ENCODE results near the gene PPP6R2.
A peak's percentile ranks its signal among the peaks of the same experiment; 100 is the strongest.
"Not testable (repeated sequence)": the region's sequence is repeated elsewhere in the genome, so short reads cannot be mapped to it uniquely, and the experiment has no call there.

Gene PPP6R2

GRCh38 chr22:50318698-50319411 lies 24.3 kb upstream of the PPP6R2 start:
- no peak for DNase-seq

DNA sequence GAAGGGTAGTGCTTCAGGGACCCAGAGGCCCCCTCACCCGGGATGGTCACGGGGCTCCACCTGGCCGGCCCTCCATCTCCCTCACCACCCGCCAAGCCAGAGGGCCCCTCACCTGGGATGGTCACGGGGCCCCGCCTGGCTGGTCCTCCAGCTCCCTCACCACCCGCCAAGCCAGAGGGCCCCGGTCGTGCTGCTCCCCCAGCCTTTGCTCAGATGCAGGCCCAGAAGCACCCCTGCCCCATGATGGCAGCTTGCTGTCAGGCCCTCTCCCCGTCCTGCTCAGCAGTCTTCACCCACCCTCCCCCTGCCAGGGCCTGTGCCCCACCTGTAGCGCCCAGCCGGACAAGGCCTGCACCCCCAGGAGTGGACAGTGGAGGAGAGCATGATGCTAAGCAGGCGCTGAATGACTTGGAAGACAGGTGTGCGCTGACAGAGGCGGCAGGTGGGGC lies 23.6 kb upstream of the PPP6R2 start:
- no peak for DNase-seq

DNA sequence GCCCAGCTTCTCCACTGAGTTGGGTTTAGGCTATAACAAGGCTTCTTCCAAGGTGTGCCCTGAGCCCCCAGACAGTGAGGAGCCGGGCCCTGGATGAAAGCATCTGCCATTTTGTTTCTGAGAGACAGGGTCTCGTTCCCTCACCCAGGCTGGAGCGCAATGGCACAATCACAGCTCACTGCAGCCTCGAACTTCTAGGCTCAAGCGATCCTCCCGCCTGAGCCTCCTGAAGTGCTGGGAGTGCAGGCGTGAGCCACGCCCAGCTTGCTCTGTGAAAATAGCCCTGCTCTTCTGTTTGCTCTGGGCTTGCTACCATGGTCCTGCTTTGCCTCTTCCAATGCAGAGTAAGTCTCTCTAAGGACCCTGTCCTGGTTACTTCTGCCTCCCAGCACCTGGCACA lies 23.0 kb upstream of the PPP6R2 start:
- no peak for DNase-seq

DNA sequence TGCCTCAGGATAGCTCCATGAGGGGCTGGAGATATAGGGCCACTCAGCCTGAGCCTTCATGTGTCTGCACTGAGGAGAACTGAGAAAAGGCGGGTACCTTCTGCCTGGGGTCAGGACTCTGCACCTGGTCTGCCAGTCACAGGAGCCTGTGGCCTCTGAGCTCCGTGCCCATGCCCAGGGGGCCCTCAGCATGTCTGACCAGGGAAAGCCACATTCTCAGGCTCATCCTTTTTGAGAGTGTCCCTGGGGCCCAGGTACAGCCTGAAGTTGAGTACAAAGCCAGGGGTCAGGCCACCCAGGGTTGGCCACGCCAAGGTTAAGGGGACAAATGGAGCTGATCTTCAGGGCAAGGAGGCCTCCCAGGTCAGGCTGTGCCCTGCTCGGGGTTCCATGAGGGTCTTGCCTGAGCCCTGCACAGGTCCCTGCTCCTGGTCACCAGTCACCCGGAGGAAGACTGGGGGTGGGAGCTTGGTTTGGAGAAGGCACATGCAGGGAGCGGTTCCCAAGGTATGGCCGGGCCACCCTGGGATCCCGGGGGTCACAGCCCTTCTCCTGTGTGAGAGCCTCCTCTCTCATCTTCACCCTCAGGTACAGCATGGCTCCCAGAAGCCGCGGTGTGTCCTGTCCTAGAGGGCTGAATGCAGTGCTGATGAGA lies 22.3 kb upstream of the PPP6R2 start:
- DNase-seq = no peak

- DNase-seq = not testable (repeated sequence)
These were observed 20.6 kb upstream of the PPP6R2 start for GRCh38 chr22:50322382-50323104.

DNA sequence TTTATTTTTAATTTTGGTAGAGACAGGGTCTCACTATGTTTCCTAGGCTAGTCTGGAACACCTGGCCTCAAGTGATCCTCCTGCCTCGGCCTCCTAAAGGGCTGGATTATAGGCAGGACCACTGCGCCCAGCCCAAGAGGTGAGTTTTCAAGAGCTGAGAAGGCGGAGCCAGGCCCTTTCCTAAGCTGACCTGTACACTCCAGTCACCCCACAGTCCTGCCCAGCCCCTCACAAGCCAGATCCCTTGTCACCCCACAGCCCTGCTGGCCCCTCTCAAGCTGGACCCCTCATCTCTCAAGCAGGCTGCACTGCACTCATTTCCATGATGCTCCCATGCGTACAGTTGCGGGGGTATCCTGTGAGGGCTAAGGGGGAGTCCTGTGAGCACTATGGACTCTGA lies 19.2 kb upstream of the PPP6R2 start:
- DNase-seq = no peak

DNA sequence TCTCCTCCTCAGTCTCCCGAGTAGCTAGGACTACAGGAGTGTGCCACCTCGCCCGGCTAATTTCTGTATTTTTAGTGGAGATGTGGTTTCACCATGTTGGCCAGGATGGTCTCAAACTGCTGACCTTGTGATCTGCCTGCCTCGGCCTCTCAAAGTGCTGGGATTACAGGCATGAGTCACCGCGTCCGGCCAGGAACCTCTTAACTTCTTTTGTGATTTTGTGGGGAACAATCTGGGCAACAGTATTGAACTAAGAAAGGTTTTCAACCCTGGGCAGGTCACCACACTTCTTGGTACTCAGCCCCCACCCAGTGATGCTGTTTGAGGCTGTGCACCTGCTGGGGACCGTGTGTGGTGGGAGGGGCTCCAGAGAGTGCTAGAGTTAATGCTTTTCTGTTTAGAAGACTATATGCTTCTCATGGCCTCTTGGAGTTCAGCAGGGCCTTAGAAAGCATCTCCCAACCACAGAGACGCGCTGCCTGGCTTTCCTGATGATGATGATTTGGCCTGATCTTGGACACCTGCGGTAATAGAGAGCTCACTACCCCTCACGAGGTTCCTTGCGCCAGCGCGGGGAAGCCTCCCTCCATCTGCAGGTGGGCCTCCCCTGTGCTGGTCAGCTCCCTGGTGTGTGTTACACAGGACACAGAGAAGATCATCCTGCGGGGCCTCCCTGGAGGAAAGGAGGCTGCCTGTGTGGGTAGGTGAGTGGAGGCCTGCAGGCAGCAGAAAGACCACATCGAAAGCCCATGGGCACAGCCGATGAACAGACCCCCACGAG lies 17.5 kb upstream of the PPP6R2 start:
- no peak for DNase-seq

- no peak for DNase-seq
These were observed 16.7 kb upstream of the PPP6R2 start for GRCh38 chr22:50326225-50326955.

DNA sequence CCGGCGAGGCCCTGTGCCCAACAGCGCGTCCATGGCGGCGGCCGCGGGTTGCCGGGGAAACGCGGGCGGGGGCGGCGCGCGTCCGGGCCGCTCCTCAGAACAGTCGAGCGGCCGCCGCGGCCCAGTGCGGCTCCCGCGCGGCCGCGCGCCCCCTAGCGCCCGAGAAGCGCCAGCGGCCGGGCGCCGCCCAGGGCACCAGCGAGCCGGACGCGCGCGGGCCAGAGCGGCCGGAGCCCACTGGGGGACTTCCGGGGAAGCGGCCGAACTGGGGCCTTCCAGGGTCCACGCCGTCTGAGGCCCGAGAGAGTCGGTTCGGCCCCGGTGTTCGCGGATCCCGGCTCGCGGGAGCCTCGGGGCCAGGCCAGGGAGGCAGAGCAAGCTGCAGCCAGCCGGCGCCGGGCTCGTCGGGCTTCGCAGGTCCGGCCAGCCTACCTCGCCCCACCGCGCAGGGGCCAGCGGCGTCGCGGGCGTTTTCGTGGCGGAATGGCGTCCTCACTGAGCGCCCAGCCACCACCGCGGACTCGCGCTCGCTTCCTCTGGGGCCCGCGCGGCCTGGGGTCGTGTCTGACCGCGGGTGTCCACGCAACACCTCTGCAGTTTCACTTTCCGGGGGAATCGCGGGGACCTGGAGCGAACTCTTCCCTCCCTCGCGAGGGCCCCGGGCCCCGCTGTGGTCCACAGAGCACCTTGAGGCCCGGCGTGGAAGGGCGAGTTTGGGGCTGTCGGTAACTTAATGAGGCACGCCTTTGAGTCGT lies 16.0 kb upstream of the PPP6R2 start, which contains the start of gene DENND6B:
DENND6B (minus strand) TSS at position 57 of the 755 bp plus-strand sequence; CDS start at position 33, 24 bp downstream.
- DNase-seq = peak; percentile 56

GRCh38 chr22:50327711-50328019 lies 15.5 kb upstream of the PPP6R2 start:
- no peak for DNase-seq

DNA sequence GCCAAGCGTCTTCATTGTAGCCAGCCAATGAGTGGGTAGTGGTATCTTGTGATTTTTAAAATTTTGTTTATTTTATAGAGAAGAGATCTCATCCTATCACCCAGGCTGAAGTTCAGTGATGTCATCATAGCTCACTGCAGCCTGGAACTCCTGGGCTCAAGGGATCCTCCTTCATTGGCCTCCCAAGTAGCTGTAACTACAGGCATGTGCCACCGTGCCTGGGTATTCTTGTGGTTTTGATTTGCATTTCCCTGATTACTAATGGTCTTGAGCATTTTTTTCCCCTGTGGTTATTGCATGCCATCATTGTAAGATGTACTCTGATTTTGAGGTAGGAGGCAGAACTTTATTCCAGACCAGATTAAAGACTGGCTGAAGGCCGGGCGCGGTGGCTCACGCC lies 13.9 kb upstream of the PPP6R2 start:
- DNase-seq = no peak

- not testable (repeated sequence) for DNase-seq
These were observed 8.7 kb upstream of the PPP6R2 start for GRCh38 chr22:50334433-50334832.

GRCh38 chr22:50337262-50338041 lies 5.7 kb upstream of the PPP6R2 start:
- no peak for DNase-seq

DNA sequence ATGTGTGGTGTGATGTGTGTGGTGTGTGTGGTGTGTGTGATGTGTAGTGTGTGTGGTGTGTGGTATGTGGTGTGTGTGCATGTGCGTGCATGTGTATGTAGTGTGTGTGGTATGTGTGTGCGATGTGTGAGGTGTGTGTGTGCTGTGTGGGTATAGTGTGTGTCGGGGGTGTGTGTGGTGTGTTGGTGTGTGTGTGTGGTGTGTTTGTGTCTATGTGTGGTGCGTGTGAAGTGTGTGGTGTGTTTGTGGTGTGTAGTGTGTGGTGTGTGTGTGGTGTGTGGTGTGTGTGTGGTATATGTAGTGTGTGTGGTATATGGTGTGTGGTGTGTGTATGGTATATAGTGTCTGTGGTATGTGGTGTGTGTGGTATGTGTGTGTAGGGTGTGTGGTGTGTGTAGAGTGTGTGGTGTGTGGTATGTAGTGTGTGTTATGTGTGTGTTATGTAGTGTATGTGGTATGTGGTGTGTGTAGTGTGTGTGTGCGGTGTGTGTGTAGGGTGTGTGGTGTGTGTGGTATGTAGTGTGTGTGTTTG lies 5.0 kb upstream of the PPP6R2 start:
- no peak for DNase-seq

GRCh38 chr22:50338860-50339462 lies 4.2 kb upstream of the PPP6R2 start:
- no peak for DNase-seq

DNA sequence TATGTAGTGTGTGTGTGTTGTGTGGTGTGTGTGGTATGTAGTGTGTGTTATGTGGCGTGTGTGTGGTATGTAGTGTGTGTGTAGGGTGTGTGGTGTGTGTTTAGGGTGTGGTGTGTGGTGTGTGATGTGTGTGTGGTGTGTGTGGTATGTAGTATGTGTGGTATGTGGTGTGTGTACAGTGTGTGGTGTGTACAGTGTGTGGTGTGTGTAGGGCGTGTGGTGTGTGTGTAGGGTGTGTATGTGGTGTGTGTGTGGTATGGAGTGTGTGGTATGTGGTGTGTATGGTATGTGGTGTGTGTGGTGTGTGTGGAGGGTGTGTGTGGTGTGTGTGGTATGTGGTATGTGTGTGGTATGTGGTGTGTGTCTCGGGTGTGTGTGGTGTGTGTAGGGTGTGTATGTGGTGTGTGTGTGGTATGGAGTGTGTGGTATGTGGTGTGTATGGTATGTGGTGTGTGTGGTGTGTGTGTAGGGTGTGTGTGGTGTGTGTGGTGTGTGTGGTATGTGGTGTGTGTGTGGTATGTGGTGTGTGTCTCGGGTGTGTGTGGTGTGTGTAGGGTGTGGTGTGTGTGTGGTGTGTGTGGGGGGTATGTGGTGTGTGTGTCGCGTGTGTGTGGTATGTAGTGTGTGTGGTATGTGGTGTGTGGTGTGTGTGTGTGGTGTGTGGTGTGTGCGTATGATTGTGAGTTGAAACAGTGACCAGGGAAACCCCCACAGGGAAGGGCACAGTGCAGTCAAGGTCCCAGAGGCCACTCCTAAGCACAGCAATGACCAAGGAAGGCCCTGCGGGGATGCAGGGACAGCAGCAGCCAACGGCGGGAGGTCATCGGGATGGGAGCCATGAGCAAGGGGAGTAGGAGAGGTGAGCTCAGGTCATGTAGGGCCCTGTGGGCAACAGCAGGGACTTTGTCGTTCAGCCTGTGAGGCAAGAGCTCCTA lies 2.9 kb upstream of the PPP6R2 start:
- no peak for DNase-seq

DNA sequence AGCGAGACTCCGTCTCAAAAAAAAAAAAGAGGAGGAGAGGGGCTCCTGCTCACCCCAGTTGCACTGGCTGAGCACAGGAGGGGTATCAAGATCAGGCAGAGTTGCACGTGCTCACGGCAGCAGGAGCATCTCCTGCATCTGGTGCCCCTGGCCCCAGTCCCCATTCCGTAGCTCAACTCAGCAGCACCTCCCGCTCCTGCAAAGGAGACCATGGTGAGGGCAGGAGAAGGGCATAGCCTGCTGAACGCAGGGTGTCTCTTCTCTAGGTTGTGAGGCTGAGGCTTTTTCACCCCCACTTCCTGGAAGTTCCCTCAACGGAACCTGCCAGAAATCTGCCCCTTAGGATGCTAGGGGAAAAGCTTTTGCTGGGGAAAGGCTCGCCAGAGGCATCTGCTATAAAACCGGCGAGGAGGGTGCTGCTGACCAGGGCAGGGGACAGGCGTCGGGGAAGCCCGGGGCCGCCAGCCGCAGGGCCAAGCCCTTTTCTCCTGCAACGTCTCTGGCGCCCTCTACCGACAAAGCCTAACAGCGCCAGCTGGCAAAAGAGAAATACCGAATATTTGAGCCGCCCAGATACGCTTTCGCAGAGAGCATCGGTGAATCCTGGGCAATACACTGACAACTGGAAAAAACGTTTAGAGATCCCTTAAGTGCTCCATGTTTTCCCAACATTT lies 1.0 kb upstream of the PPP6R2 start:
- DNase-seq = peak; percentile 80

- DNase-seq = no peak
These were observed 411 bp downstream of the PPP6R2 start for GRCh38 chr22:50343541-50343935.
